Neural progenitor cell (in vitro differentiated cells): ENCODE results near the gene CCDC152.

Experiments
- CTCF ChIP-seq: fragments of 200-600 bp; sonication (generic); IDR thresholded peaks from 2 replicates; pipeline ENCODE4 v1.5.1; 2017; ENCODE audit warnings: antibody characterized with exemption, mild to moderate bottlenecking
- EZH2 ChIP-seq: fragments of 200-600 bp; sonication (generic); IDR thresholded peaks from 2 replicates; pipeline ENCODE4 v1.6.1; 2017; ENCODE audit warnings: antibody characterized with exemption, mild to moderate bottlenecking, moderate library complexity
- EZH2phosphoT487 ChIP-seq: fragments of 200-600 bp; sonication (generic); IDR thresholded peaks from 2 replicates; pipeline ENCODE4 v1.6.1; 2017; ENCODE audit warnings: antibody characterized with exemption

- TF ChIP-seq CTCF (no peak), EZH2 (no peak), EZH2phosphoT487 (no peak)
Measured at GRCh38 chr5:42837601-42838000, 81.0 kb downstream of the CCDC152 start.
